ENCODE measurements around the gene FRMPD1.

GRCh38 chr9:37732086-37732741 is 81.5 kb downstream of the FRMPD1 start:
- no peak for TF ChIP-seq POLR2AphosphoS5 (IDR thresholded peaks at IDR 0.05; ENCODE audit: low read depth, low read length)
- no peak for TF ChIP-seq POLR2A (IDR thresholded peaks at IDR 0.05; ENCODE audit: low read depth, low read length)
- TF ChIP-seq SPI1 (IDR thresholded peaks at IDR 0.05; ENCODE audit: low read depth, low read length) = no peak
